GM21447 (cell line): Measurements from ENCODE around the gene CUEDC1.
A peak's percentile ranks its signal among the peaks of the same experiment; 100 is the strongest.

Experiments used
- ATAC-seq: cut with Tn5 transposase; IDR thresholded peaks from one replicate; pipeline ENCODE4 v1.9.1; 2021; ENCODE audit not compliant: unreplicated experiment

Gene CUEDC1, protein sequence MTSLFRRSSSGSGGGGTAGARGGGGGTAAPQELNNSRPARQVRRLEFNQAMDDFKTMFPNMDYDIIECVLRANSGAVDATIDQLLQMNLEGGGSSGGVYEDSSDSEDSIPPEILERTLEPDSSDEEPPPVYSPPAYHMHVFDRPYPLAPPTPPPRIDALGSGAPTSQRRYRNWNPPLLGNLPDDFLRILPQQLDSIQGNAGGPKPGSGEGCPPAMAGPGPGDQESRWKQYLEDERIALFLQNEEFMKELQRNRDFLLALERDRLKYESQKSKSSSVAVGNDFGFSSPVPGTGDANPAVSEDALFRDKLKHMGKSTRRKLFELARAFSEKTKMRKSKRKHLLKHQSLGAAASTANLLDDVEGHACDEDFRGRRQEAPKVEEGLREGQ

DNA sequence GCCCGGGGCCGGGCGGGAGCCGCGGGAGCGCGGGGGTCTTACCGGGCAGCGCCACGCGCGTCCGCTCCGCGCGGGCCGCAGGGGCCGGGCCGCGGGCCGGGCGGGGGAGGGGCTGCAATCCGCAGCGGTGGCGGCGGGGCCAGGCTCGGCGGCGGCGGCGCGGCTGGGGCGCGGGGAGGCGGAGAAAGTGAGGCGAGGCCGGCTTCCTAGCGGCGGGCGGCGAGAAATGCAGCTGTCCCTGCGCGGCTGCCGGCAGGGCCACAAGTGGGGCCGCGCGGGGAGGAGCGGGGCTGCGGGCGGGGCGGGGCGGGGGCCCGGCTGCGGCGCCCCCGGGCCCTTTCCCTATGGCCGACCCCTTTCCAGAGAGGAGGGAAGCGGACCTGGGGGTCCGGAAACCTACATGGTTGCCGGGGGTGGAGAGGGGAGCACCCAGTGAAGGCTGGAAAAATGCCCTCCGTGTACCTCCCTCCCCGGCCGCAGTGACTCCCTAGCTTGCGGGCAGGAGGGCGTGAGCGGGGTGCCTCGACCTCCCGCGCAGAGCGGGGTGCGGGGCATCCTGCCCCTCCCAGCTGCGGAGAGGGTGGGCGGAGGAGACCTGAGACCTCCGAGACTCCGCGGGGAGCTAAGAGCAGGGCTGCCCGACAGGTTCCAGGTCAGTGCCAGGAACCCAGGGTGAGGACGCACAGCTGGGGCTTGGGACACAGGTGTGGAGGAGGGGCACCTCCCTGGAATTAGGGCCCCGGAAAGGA is at the start of gene CUEDC1:
CUEDC1 (minus strand) TSS at position 230 of the 749 bp plus-strand sequence. CDS start 69,848 bp downstream, outside the sequence.
- no peak for ATAC-seq

DNA sequence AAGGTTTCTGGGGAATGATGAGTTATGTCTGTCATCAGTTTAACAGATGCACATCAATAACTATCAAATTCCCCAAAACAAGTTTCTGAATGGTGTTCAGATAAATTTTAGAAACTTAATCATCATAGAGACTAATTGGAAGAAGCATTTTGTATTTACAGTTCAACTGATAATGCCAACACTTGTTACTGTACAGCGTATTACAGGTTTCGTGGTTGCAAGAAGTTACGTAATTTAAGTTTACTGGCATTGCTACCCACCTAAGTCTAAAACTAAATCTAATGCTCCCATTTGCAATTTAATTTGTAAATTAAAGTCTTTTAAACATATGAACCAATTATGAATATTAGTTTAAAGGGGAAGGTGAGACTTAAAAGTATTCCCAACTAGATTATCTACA is 48.8 kb upstream of the CUEDC1 start:
- ATAC-seq, result no peak

DNA sequence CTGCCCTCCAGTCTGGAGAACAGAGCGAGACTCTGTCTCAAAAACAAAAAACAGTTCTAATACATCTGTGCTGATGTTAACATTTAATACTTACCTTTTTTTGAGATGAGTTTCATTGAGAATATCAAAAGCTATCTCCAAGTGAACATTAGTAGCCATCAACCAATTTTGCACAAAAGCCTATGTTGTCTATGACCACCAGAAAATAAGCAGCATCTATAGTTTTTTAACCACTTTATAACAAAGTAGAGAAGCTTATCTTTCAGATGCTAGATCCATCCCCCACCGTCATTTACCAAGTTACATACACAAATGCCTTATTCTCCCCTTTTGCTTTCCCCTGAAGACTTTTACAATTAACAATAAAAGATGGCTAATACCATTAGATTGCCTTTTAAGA is 47.8 kb upstream of the CUEDC1 start:
- ATAC-seq, result no peak

DNA sequence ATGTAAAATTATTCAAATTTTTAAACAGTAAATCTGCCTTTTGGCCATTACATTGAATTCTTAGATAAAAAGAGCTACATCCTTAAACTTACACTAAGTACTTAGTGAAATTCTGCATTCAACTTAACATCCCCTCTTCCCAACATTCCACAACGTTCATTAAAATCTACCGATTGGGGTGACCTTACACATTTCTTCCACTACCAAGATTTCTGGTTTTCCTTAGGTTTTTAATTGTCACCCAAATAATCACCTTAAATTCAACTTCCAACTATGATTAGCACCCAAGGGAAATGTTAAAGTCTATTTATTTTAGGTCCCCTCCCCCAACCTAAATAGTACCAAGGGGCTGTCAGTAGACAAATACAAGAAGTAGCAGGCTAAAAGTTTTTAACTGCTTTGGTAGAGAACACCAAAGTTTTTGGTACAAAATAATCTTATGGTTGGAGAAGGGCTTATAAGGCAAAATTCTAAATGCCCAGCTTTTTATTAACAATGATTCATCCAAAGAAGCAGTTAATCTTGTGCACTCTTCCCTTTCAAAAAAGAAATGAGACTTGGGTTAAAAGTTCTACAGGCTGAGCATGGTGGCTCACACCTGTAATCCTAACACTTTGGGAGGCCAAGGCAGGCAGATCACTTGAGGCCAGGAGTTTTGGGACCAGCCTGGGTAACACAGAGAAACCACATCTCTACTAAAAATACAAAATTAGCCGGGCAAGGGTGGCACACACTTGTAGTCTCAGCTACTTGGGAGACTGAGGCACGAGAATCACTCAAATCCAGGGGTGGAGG is 47.1 kb upstream of the CUEDC1 start:
- no peak for ATAC-seq

DNA sequence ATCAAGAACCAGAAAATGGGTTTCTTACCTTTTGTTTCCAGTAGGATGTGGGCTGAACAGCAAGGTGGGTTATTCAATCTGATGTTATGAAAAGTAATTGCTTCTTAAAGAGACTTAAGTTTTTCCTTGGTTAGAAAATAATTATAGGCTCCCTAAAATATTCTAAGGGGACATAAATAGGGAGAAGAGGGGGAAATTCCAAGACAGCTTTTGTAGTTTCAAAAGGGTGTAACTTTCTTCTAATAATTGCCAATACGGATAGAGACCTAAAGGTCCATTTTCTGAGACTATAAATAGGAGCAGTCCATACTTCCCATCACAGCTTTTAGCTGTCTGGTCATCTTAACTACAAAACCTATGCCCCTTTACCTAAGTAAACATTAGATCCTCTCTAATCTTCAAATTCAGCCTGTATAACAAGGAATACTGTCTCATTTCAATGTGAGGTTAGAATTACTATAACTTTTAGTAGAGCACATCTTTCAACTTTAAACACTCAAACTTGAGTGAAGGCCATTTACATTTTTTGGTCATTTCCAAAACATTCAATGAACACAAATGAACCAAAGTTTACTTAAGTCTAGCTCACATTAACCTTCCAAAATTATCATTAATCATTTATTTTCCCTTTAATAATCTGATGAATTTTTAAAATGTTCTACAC is 46.4 kb upstream of the CUEDC1 start:
- ATAC-seq, result no peak

DNA sequence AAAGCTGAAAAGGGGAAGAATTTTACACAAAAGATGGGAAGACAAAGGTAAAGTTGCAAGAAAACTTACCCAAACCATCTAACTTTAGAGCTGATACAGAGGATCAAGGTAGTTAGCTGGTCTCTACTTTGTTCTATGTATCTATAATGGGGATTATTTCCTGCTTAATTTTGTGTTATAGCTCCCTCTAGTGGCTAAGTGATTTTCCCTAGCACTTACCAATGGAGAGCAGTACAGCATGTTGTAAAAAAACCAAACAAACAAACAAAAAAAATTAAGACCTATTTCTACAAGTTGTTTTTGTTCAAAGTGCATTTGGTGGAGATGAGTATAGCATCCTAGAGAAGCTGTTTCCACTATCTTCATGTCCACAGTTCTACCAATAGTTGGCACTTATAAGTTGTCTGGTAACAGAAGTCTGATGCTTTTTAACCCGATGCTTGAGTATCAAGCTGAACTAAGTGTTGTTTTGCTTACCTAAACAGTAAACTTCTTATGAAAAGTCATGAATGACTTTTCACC is 44.3 kb upstream of the CUEDC1 start:
- peak; percentile 60 for ATAC-seq

DNA sequence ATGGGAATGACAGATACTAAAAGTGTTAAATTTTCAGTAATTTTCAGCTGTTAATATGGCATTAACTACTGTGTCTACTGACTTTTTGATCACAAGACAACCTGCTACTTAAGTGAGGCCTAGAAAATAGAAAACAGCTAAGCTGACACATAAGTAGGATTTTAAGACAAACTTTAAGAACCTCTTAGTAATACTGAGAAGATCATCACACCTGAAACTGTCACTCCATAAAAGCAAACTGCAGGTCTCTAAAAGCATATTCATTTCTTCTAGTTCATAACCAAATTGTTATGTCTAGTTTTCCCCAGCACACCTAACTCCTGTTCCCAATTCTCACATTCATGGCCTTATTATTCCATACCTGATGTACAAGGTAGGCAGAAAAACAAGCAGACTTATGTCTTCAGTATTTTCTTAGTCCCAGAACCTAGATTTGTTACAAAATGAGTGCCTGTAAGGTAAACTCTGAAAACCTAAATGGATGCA is 43.8 kb upstream of the CUEDC1 start:
- ATAC-seq, result no peak

DNA sequence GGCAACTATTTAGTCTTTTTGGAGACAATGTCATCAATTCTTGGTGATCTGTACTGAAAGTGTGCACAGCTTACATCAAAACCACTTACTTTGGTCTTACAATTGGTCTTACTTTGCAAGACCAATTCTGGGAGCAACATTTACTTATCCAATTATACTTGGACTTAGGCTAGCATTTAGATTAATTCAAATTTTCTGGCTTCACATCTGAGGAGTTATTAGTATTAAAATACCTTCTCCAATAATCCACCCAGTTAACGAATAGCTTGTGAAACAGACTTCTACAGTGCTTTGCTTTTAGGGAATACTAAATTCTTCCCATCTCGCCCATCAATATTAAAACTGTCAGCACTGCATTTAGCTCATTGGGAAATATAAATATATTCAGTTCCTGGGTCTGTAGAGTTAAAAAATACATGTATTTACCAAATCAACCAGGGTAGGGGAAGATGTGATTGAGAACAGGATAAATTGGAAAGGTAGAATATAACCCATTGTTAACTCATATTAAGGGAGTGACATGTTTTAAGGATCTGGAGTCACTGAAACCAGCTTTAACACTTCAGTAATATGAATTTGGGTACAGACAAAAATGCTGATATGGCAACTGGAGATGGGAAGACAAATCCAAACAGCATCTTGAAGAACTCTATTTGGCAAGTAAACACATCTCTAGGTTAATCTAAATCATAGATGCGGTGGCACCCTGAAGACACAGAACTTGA is 42.0 kb upstream of the CUEDC1 start:
- no peak for ATAC-seq

DNA sequence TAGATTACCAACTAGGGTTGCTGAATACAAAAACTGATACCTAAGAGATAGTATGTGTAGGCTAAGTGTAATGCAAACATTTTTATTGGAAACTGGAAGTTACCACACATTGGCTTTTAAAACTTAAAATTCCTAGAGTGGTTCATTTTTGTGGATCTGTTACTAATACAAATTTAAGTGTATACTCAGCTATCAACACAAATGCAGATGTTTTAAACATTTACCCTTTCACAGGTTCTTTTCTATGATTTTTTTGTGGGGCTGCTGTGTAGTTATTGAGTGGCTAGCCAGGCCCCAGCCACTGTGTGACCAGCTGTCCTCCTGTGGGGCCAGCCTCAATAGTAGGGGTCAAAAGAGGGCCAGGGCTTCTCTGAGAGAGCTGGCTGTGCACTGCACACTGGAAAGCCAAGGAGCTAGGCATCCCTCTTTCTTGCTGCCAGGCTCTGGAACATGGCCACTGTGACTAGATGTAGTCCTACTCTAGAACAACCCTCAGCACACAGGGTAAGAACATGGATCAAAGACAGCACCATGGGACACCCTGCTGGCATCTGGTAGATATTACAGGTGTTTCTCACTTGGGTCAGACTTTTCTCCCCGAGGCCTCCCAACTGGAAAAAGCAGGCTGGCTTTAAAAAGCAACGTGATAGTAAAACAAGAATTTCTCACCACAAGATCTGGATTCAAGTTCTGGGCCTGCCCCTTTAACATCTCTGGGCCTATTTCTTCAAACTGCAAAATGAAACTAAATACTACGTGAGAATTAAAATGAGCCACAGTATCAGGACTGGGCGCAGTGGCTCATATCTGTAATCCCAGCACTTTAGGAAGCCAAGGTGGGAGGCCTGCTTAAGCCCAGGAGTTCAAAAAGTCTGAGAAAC is 40.1 kb upstream of the CUEDC1 start:
- ATAC-seq, result peak; percentile 73

DNA sequence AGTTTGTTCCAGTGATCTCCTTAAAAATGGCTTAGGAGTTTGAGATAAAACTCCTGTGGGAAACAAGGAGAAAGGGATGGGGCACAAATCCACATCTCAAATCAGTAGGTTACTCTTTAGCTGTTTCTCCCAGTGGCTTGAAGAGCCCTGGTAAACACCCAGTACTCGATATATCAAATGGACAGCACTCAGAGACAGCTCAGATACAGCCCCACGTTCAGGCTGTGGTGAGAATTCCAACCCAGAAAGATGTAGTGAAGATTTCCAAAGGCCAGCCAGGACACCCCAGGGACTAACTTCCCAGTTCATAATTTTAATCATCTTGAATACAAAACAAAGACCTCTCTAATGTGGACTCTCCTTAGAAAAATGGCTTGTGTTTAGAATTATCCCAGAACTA is 39.2 kb upstream of the CUEDC1 start:
- no peak for ATAC-seq

DNA sequence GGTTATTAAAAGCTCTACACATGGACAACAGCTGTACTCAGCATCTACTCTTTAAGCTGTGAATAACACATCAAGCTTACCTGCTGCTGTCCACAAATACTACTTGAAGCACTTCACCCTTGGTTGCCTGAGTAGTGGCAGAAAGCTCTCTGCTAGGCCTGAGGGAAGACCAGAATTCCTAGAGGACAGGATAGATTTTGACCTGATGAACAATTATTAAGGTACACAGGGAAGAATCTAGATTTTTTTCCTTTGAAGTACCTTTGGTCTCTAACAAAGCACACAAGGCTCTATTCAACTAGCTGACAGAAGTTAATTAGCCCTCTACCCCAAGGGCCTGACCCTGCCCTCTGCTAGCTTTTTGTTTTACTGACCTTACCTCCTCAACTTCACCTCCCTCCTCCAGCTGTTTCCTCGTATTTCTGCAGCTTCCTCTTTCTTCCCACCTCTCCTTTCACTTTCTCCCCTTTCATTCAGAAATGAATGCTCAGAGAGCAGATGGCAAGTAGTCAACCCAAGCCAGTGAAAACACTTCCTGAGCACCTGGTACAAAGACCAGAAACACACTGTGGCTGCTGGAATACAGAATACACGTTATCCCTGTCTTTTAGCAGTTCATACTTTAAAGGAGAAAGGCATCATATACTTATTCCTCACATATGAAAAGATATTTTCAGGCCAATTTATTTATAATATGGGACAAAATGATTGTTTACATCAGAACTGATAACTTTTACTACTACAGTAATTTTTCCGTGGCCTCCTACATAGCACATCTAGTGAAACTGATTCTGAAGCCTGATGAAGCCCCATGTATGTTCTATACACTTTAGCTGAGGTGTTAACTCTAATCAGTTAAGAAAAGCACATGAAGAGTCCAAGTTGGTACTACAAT is 38.5 kb upstream of the CUEDC1 start:
- ATAC-seq, result no peak

DNA sequence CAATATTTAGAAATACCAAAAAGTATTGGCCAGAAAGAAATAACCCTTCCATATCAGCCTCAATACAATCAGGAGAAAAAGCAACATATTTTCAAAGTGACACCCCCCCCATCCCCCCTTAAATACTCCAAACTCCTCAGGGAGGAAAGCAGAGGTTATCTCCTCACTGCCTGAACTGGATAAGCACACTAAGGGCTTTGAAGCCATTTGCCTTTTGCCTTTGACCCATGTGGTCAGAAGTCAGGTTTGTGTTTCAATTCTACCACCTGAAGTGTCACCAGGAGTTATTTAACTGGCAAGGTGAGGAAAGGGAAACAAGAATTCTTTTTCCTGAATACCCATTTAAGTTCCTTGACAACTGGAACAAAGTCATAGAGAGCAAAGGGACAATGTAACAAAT is 36.3 kb upstream of the CUEDC1 start:
- no peak for ATAC-seq

DNA sequence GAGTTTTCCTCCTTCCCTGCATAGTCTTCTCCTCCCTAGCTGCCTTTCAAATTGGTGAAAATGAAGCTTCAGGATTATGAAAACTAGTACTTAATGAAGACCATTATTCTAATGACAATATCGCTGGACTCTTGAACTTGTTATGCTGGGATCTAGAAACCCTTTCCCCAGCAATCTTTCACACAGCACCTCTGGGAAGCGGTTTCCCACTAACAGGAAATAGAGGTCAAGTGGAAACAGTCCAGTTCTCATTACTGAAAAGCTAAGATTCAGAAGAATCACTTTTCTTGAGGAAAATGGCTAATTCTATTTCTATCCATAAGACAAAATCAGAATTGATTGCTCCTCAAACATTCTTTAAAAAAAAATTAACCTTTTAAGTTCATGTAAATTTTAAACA is 34.8 kb upstream of the CUEDC1 start:
- ATAC-seq, result no peak

DNA sequence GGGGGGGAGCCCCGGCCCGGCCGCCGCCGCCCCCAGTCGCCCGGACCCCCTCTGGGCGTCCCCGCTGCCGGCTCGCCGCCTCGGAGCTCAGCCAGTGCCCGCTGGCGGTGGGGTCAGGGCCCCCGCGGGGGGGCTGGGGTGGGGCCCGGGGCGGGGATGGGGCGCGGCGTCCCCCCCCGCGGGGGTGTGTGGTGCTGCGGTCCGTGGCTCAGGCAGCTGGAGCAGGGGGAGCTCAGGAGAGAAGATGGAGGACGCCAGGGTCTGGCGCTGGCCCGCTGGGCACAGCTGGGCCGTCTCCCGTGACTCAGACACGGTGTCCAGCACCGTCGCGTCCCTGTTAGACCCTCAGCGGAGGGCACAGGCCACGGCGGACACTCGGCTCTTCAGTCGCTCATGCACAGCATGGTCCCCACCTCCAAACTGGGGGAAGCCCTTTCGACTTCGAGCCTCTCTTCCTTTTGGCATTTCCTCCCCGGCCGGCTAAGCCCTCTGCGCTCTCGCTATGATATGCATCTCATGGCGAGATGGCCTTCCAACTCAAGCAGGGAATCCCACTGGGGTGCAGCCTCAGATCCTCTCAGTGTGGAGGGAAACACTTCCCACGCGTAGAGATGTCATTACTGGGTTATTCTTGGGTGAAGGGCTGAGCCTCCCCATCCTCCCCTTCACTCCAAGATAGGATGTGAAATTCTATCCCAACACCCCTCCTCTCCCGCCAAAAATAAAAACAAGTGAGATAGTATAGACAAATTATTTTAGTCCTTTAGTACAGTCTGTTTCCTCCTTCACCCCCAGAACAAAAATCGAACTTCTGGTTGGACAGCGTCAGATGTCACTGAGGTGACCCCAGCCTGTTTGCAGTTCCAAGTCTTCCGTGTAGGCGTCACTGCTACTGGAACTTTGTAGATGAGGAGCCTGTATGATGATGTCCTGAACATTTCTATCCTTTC is 33.4 kb upstream of the CUEDC1 start:
- peak; percentile 65 for ATAC-seq

DNA sequence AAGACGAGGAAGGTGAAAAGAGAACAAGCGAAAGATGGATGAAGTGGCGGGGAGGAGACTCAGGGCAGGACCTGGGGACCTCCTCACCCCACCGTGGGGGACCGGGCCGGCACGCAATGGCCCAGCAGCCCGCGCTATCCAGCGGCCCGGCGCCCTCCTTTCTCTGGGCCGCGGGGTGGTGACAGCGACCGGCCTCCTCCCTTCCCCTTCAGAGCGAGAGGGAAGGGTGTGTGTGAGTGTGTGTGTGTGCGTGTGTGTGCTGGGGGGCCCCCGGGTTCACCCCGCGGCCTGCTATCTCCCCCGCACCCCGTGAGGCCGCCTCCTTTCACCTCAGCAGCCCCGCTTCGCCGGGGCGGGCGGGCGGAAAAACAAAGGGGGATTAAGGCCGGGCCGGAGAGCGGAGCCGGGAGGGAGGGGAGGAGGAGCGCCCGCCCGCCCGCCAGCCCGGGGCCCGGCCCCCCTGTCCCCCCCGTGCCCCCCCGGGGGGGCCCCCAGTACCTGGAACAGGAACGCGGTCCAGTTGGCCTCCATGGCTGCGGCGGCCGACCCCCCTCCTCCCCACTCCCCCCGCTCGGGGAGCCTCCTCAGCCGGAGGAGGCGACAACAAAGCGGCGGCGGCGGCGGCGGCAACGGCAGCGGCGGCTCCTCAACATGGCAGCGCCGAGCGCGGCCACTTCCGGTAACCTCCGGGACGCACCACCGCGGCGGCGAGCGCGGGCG is 32.5 kb upstream of the CUEDC1 start, which contains the start of gene VEZF1:
VEZF1 (minus strand) TSS at position 674 of the 720 bp plus-strand sequence; CDS start at position 531, 143 bp downstream.
- peak; percentile 57 for ATAC-seq
